Measurements from ENCODE around the gene ADSS1. TPM values are rescaled to one million over a fixed set of nuclear protein-coding genes. Genes with fewer than 3 reads are reported as not detected.
A peak's percentile ranks its signal among the peaks of the same experiment; 100 is the strongest.

ADSS1 gene
- total and polyA plus RNA-seq, 10 donors = 2.7 to 11.7 (median 5.1) TPM

DNA sequence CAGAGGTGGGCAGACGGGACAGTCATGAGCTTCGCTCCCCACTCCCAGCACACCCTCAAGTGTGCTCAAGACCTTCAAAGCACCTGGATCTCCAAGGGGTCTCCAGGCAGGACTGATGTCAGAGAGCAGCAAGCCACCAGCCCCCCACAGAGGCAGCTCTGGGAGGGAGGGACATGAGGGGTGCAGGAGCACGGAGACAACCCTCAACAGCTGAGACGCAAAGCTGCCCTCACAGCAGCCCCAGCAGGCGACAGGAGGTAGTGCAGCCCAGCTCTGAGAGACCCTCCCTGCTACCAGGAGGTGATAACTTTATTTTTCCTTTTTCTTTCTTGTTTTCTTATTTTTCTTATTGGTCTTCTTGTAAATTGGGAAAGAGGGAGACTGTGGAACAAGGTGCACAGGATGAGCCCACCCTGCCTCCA, 46.8 kb downstream of the ADSS1 start:
- Histone ChIP-seq H3K27ac (no peak overlapping the region), H3K36me3 (peaks cover 0 to 66% (median 51%) of the 10 kb centered on the region in 6 donors), H3K4me1 (peaks cover 13 to 46% (median 30%) of the 10 kb centered on the region in 6 donors), H3K4me3 (no peak overlapping the region), H3K9me3 (peaks cover 0 to 12% (median 6%) of the 10 kb centered on the region in 8 donors), H3K27me3 (replicated peaks in 1 of 7) (no peaks in the 10 kb centered on the region)
- TF ChIP-seq POLR2A (IDR thresholded peaks at IDR 0.05) = no peak
- TF ChIP-seq, protein P1, sequence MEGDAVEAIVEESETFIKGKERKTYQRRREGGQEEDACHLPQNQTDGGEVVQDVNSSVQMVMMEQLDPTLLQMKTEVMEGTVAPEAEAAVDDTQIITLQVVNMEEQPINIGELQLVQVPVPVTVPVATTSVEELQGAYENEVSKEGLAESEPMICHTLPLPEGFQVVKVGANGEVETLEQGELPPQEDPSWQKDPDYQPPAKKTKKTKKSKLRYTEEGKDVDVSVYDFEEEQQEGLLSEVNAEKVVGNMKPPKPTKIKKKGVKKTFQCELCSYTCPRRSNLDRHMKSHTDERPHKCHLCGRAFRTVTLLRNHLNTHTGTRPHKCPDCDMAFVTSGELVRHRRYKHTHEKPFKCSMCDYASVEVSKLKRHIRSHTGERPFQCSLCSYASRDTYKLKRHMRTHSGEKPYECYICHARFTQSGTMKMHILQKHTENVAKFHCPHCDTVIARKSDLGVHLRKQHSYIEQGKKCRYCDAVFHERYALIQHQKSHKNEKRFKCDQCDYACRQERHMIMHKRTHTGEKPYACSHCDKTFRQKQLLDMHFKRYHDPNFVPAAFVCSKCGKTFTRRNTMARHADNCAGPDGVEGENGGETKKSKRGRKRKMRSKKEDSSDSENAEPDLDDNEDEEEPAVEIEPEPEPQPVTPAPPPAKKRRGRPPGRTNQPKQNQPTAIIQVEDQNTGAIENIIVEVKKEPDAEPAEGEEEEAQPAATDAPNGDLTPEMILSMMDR (IDR thresholded peaks at IDR 0.05 in 8 of 11, conservative IDR thresholded peaks at IDR 0.05 in 3 of 11) = peak in 7 of 11 experiments; percentile 22 to 57 (median 46)
- TF ChIP-seq POLR2AphosphoS5 (IDR thresholded peaks at IDR 0.05) = peak in 1 of 3 donors; percentile 13
- WGBS, 5 donors = 87 to 97% (median 94%) methylated on average over 5 of the region's 5 CpGs
- intact Hi-C loops (cut with DNase I; ENCODE audit: low total_unique reads) = no loop called here
- no peak for DNase-seq

DNA sequence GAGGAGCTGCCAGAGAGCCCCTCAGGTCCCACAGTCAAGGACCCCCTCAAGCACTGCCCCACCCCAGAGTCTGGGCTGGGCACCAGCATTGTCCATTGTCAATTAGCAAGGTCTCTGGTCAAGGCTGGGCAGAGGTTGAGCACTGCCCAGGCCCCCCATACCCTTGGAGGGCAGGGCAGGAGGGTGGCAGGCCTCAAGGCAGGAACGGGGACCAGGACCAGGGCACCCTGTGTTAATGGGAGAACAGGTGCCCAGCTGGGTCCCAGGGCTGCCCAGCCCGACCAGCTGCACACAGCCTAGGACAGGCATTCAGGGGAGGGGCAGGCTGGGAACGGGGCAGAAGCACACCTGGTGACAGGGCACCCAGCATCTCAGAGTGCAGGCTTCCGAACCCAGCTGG, 47.3 kb downstream of the ADSS1 start:
- peaks cover 0 to 71% (median 53%) of the 10 kb centered on the region in 6 donors for H3K36me3 ChIP-seq
- DNase-seq = no peak
- H3K27me3 ChIP-seq (replicated peaks in 1 of 7) = no peaks in the 10 kb centered on the region
- H3K27ac ChIP-seq = no peak overlapping the region
- peaks cover 13 to 46% (median 30%) of the 10 kb centered on the region in 6 donors for H3K4me1 ChIP-seq
- WGBS, 5 donors = 92 to 100% (median 98%) methylated on average over 3 to 4 of the region's 4 CpGs
- H3K9me3 ChIP-seq = peaks cover 0 to 9% (median 6%) of the 10 kb centered on the region in 8 donors
- TF ChIP-seq POLR2A (IDR thresholded peaks at IDR 0.05) = no peak
- peak in 1 of 3 donors; percentile 2 for TF ChIP-seq POLR2AphosphoS5 (IDR thresholded peaks at IDR 0.05)
- TF ChIP-seq, protein P1 (IDR thresholded peaks at IDR 0.05 in 8 of 11, conservative IDR thresholded peaks at IDR 0.05 in 3 of 11) = no peak
- no peak overlapping the region for H3K4me3 ChIP-seq
- intact Hi-C loops (cut with DNase I; ENCODE audit: low total_unique reads) = no loop called here

DNA sequence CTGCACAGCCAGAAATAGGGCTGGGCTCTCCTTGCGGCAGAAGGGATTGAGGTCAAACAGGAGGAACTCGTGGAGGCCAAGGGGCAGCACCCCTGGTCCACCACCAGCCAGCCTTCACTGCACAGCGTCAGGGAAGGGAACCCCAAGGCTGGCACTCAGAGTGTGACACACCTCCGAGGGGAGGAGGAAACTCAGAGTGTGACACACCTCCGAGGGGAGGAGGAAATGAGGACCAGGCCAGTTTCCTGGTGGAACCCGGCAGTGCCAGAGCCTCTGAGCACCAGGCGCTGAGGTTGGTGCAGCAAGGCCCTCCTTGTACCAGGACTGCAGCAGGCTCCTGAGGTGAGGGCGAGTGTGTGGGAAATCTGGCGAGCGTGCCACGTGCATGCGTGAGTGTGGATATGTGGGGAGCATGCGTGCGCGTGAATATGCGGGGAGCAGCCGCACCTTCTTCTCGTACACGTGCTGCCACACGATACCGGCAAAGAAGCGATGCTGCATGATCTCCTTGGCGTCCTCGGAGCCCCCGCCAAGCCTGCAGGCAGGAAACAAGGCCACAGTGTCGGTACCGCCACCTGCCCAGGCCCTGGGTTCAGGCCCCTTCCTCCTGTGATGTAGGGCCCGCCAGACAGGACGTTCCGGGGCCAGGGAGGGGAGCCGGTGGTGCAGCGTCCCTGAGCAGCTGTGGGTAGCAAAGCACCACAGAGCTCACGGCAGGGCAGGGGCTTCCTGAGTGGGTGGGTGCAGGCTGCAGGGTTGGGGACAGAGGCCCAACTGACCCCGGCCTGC, 48.1 kb downstream of the ADSS1 start:
- DNase-seq = no peak
- Histone ChIP-seq H3K27ac (no peak overlapping the region), H3K4me1 (peaks cover 13 to 39% (median 27%) of the 10 kb centered on the region in 6 donors), H3K36me3 (peaks cover 0 to 79% (median 58%) of the 10 kb centered on the region in 6 donors), H3K27me3 (replicated peaks in 1 of 7) (no peaks in the 10 kb centered on the region), H3K9me3 (peaks cover 0 to 9% (median 5%) of the 10 kb centered on the region in 8 donors), H3K4me3 (no peak overlapping the region)
- 81 to 88% (median 85%) methylated on average over 28 to 34 of the region's 34 CpGs for WGBS, 5 donors
- TF ChIP-seq POLR2A (IDR thresholded peaks at IDR 0.05) (no peak), POLR2AphosphoS5 (IDR thresholded peaks at IDR 0.05) (peak in 2 of 3 donors; percentile 37 to 56)
- TF ChIP-seq, protein P1 (IDR thresholded peaks at IDR 0.05 in 8 of 11, conservative IDR thresholded peaks at IDR 0.05 in 3 of 11) = no peak
- intact Hi-C loops (cut with DNase I; ENCODE audit: low total_unique reads) = no loop called here
